ENCODE data around the gene ORC1. TPM values are rescaled to one million over a fixed set of nuclear protein-coding genes. Genes with fewer than 3 reads are reported as not detected.

The ORC1 gene
- total RNA-seq, 1 experiment from 2014 or later, result 45.2 TPM

DNA sequence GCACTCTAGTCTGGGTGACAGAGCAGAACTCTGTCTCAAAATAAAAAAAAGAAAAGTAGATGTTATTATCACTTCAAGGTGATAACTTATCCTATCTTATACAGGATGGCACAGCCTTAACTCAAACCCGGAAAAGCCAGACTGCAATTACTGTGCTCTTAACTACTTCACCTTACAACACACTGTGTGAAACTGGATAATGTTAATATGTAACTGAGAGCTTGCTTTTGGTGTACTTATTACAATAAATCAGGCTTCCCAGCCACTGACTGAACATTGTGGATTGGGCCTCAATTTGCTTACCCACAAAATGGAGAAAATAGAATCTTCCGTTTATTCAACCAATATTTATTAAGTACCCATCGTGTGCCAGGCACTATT is 1.4 kb downstream of the ORC1 start (continued):
- TF ChIP-seq, protein P1, sequence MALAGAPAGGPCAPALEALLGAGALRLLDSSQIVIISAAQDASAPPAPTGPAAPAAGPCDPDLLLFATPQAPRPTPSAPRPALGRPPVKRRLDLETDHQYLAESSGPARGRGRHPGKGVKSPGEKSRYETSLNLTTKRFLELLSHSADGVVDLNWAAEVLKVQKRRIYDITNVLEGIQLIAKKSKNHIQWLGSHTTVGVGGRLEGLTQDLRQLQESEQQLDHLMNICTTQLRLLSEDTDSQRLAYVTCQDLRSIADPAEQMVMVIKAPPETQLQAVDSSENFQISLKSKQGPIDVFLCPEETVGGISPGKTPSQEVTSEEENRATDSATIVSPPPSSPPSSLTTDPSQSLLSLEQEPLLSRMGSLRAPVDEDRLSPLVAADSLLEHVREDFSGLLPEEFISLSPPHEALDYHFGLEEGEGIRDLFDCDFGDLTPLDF (CRISPR knock-in tag; IDR thresholded peaks at IDR 0.05), result no peak
- TF ChIP-seq CREM (CRISPR knock-in tag; IDR thresholded peaks at IDR 0.05), result no peak
- TF ChIP-seq AFF4 (CRISPR knock-in tag; IDR thresholded peaks at IDR 0.05; ENCODE audit: borderline replicate concordance), result no peak
- no peak for TF ChIP-seq MLX (CRISPR knock-in tag; IDR thresholded peaks at IDR 0.05)
- no peak for TF ChIP-seq ZMAT4 (CRISPR knock-in tag; IDR thresholded peaks at IDR 0.05)

GRCh38 chr1:52400131-52400530 is 4.1 kb downstream of the ORC1 start:
- Mint-ChIP-seq H3K27ac (no peak overlapping the region), H3K36me3 (peaks cover 54% of the 10 kb centered on the region), H3K27me3 (ENCODE audit: low read depth) (no peaks in the 10 kb centered on the region), H3K4me3 (no peak overlapping the region), H3K4me1 (peaks cover 16% of the 10 kb centered on the region), H3K9me3 (no peaks in the 10 kb centered on the region)
- ATAC-seq (no peak), DNase-seq (ENCODE audit: low spot score) (no peak)
- ChIA-PET CTCF (no interaction called here), POLR2A (no interaction called here)
- TF ChIP-seq FOXJ3 (CRISPR knock-in tag; IDR thresholded peaks at IDR 0.05; ENCODE audit: borderline replicate concordance) (no peak), EMX1 (CRISPR knock-in tag; IDR thresholded peaks at IDR 0.05) (no peak), NFE2L1 (CRISPR knock-in tag; IDR thresholded peaks at IDR 0.05) (no peak), NR3C1 (CRISPR knock-in tag; conservative IDR thresholded peaks at IDR 0.05; ENCODE audit: low read depth) (no peak)
- TF ChIP-seq, protein P2, sequence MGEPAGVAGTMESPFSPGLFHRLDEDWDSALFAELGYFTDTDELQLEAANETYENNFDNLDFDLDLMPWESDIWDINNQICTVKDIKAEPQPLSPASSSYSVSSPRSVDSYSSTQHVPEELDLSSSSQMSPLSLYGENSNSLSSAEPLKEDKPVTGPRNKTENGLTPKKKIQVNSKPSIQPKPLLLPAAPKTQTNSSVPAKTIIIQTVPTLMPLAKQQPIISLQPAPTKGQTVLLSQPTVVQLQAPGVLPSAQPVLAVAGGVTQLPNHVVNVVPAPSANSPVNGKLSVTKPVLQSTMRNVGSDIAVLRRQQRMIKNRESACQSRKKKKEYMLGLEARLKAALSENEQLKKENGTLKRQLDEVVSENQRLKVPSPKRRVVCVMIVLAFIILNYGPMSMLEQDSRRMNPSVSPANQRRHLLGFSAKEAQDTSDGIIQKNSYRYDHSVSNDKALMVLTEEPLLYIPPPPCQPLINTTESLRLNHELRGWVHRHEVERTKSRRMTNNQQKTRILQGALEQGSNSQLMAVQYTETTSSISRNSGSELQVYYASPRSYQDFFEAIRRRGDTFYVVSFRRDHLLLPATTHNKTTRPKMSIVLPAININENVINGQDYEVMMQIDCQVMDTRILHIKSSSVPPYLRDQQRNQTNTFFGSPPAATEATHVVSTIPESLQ (CRISPR knock-in tag; IDR thresholded peaks at IDR 0.05), result no peak
- TF ChIP-seq, protein P3, sequence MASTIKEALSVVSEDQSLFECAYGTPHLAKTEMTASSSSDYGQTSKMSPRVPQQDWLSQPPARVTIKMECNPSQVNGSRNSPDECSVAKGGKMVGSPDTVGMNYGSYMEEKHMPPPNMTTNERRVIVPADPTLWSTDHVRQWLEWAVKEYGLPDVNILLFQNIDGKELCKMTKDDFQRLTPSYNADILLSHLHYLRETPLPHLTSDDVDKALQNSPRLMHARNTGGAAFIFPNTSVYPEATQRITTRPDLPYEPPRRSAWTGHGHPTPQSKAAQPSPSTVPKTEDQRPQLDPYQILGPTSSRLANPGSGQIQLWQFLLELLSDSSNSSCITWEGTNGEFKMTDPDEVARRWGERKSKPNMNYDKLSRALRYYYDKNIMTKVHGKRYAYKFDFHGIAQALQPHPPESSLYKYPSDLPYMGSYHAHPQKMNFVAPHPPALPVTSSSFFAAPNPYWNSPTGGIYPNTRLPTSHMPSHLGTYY (CRISPR knock-in tag; IDR thresholded peaks at IDR 0.05), result no peak

- POLR2A ChIA-PET, result no interaction called here
Measured at GRCh38 chr1:52399629-52400028, 4.6 kb downstream of the ORC1 start.

More at GRCh38 chr1:52399629-52400028, 4.6 kb downstream of the ORC1 start:
- ATAC-seq, result no peak
- no peak for TF ChIP-seq RELA (CRISPR knock-in tag; IDR thresholded peaks at IDR 0.05; ENCODE audit: borderline replicate concordance)
- no peak for TF ChIP-seq PRRX2 (CRISPR knock-in tag; IDR thresholded peaks at IDR 0.05)
- no peak for TF ChIP-seq SMAD4 (CRISPR knock-in tag; IDR thresholded peaks at IDR 0.05)
- TF ChIP-seq RORB (CRISPR knock-in tag; IDR thresholded peaks at IDR 0.05), result no peak
- TF ChIP-seq GABPB1 (CRISPR knock-in tag; IDR thresholded peaks at IDR 0.05), result no peak
- TF ChIP-seq ATF1 (CRISPR knock-in tag; IDR thresholded peaks at IDR 0.05), result no peak
- H3K36me3 Mint-ChIP-seq, result peaks cover 59% of the 10 kb centered on the region
- peaks cover 16% of the 10 kb centered on the region for H3K4me1 Mint-ChIP-seq
- DNase-seq (ENCODE audit: low spot score), result no peak
- no peaks in the 10 kb centered on the region for H3K27me3 Mint-ChIP-seq (ENCODE audit: low read depth)
- CTCF ChIA-PET, result no interaction called here
- H3K27ac Mint-ChIP-seq, result peak overlapping the region; percentile 22; the same call in 1 of the 2 replicates
- no peaks in the 10 kb centered on the region for H3K9me3 Mint-ChIP-seq
- H3K4me3 Mint-ChIP-seq, result no peak overlapping the region

Data from WTC11 (cell line).